Lower leg skin (tissue), 3 donors: Measurements from ENCODE around the gene ETNK1.

Experiments used
- POLR2A ChIP-seq, 2 donors: fragments of 450-650 bp; IDR thresholded peaks; one replicate each; pipeline ENCODE4 v1.6.1; 2016 to 2017; ENCODE audit warnings: antibody characterized with exemption in 2 of 2, mild to moderate bottlenecking in 1 of 2, moderate library complexity in 1 of 2
- TF ChIP-seq, protein P1 (sequence below), 3 donors: fragments of 450-650 bp; IDR thresholded peaks; one replicate each; pipeline ENCODE4 v1.5.1; 2016; ENCODE audit warnings: antibody characterized with exemption in 3 of 3, mild to moderate bottlenecking in 3 of 3, moderate library complexity in 2 of 3

- TF ChIP-seq, protein P1, sequence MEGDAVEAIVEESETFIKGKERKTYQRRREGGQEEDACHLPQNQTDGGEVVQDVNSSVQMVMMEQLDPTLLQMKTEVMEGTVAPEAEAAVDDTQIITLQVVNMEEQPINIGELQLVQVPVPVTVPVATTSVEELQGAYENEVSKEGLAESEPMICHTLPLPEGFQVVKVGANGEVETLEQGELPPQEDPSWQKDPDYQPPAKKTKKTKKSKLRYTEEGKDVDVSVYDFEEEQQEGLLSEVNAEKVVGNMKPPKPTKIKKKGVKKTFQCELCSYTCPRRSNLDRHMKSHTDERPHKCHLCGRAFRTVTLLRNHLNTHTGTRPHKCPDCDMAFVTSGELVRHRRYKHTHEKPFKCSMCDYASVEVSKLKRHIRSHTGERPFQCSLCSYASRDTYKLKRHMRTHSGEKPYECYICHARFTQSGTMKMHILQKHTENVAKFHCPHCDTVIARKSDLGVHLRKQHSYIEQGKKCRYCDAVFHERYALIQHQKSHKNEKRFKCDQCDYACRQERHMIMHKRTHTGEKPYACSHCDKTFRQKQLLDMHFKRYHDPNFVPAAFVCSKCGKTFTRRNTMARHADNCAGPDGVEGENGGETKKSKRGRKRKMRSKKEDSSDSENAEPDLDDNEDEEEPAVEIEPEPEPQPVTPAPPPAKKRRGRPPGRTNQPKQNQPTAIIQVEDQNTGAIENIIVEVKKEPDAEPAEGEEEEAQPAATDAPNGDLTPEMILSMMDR (IDR thresholded peaks at IDR 0.05): no peak
- no peak for TF ChIP-seq POLR2A (IDR thresholded peaks at IDR 0.05)
These were observed 57.7 kb downstream of the ETNK1 start for GRCh38 chr12:22682663-22683062.
